HL-60 (cell line): ENCODE measurements around the gene COG2.

Source experiments
- DNase-seq, 2 experiments: peaks; one replicate each; pipeline ENCODE4 v3.0.0-alpha.2; 2010 to 2020; ENCODE audit warnings: low read depth in 1 of 2, low spot score in 1 of 2
- H3K27ac ChIP-seq: fragments of 250-450 bp; sonication (Bioruptor Pico); replicated peaks from 2 replicates; pipeline ENCODE4 v1.5.1; 2020; ENCODE audit warnings: mild to moderate bottlenecking, moderate library complexity
- H3K27me3 ChIP-seq: fragments of 250-450 bp; sonication (Bioruptor Pico); 2 replicates; pipeline ENCODE4 v1.5.1; 2021; ENCODE audit warnings: mild to moderate bottlenecking, moderate library complexity; ENCODE audit not compliant: insufficient read depth, poor library complexity, severe bottlenecking
- H3K4me3 ChIP-seq: replicated peaks from 2 replicates; pipeline ENCODE4 v1.5.1; 2011; ENCODE audit warnings: mild to moderate bottlenecking, control low read depth, low read length; ENCODE audit not compliant: insufficient read depth
- GABPA ChIP-seq: IDR thresholded peaks from 2 replicates; pipeline ENCODE4 v1.6.1; 2012; ENCODE audit warnings: low read depth
- POLR2AphosphoS5 ChIP-seq: IDR thresholded peaks from 2 replicates; pipeline ENCODE4 v1.6.1; 2012; ENCODE audit warnings: low read depth
- REST ChIP-seq: IDR thresholded peaks from 2 replicates; pipeline ENCODE4 v1.6.1; 2012; ENCODE audit warnings: low read depth; ENCODE audit not compliant: insufficient replicate concordance
- SPI1 ChIP-seq: IDR thresholded peaks from 2 replicates; pipeline ENCODE4 v1.6.1; 2012; ENCODE audit warnings: low read depth, mild to moderate bottlenecking, borderline replicate concordance
- TF ChIP-seq, protein P1 (sequence below): IDR thresholded peaks from one replicate; pipeline ENCODE4 v1.5.1; 2011; ENCODE audit warnings: low read length, control low read depth, inconsistent platforms; ENCODE audit not compliant: insufficient read depth

COG2 gene

DNA sequence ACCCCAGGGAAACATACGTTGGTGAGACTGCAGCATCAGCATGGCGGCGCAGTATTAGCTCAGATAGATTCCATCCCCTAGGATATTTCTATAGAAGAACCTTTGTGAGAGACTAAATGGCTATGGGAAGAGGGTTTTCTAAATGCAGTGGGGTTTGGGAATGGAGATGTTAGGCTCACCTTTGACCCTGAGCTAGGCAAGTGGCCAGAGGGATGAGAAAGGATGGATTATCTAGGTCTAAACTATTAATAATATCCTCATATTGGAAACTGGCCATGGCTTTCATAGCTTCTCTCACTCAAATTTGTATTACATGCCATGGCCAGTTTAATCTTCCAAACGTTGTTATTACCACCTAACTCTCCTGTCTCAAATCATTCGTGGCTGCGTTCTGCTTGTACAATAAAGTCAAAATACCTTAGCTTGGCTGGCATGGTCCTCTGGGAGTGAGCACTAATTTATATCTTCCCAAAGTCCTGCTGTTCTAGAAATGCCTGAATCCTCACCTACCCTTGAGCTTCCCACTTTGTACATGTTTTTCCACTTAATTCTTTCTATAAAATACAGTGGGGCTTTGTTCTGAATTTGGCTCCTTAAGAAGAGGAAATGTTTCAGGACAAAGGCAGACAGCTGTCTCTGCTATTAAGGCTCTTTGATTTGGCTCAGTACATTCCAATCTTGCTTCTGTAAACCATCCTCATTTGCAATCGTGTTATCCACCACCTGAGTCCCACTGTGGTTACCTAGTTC, 31.0 kb upstream of the COG2 start:
- TF ChIP-seq GABPA: no peak
- TF ChIP-seq SPI1: no peak
- TF ChIP-seq, protein P1, sequence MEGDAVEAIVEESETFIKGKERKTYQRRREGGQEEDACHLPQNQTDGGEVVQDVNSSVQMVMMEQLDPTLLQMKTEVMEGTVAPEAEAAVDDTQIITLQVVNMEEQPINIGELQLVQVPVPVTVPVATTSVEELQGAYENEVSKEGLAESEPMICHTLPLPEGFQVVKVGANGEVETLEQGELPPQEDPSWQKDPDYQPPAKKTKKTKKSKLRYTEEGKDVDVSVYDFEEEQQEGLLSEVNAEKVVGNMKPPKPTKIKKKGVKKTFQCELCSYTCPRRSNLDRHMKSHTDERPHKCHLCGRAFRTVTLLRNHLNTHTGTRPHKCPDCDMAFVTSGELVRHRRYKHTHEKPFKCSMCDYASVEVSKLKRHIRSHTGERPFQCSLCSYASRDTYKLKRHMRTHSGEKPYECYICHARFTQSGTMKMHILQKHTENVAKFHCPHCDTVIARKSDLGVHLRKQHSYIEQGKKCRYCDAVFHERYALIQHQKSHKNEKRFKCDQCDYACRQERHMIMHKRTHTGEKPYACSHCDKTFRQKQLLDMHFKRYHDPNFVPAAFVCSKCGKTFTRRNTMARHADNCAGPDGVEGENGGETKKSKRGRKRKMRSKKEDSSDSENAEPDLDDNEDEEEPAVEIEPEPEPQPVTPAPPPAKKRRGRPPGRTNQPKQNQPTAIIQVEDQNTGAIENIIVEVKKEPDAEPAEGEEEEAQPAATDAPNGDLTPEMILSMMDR: no peak
- TF ChIP-seq POLR2AphosphoS5: no peak
- no peak for TF ChIP-seq REST
- Histone ChIP-seq H3K27me3 (no peaks in the 10 kb centered on the region), H3K4me3 (no peak overlapping the region), H3K27ac (no peak overlapping the region)
- DNase-seq: no peak

DNA sequence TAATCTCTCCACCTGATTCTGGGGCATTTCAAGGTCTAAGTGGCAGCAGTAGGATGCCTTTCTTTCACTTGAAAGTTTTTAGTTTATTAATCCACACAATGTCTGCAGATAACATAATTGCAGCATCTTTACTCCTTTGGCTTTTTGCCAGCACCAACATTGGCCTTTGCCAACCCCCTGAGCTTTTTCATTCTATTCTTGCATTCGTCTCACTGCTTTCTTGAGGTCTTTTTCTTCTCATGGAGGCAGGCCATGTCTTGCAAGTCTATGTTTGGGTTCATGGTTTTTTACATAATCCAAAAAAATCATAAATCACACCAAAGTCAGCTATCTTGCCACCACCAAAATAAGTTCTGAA, 30.4 kb upstream of the COG2 start:
- H3K27ac ChIP-seq: no peak overlapping the region
- H3K4me3 ChIP-seq: no peak overlapping the region
- DNase-seq: no peak
- TF ChIP-seq POLR2AphosphoS5 (no peak), SPI1 (no peak), GABPA (no peak), REST (no peak)
- TF ChIP-seq, protein P1: no peak
- no peaks in the 10 kb centered on the region for H3K27me3 ChIP-seq

DNA sequence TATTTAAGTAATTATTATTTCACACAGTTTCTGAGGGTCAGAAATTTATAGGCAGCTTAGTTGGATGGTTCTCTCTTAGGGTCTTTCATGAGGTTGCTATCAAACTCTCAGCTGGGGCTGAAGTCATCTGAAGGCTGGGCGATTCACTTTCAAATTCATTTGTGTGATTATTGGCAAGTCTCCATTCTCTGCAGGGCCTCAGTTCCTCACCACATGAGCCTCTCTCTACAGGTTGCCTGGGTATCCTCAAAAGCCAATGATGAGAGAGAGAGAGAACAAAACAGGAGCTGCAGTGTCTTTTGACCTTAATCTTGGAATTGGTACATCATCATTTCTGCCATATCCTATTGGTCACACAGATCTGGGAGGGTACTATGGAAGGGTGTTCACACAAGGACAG, 29.6 kb upstream of the COG2 start:
- H3K4me3 ChIP-seq: no peak overlapping the region
- TF ChIP-seq POLR2AphosphoS5 (no peak), REST (no peak), GABPA (no peak), SPI1 (no peak)
- TF ChIP-seq, protein P1: no peak
- no peaks in the 10 kb centered on the region for H3K27me3 ChIP-seq
- no peak for DNase-seq
- H3K27ac ChIP-seq: no peak overlapping the region
